Ecto neural progenitor cell (in vitro differentiated cells): Measurements from ENCODE around the gene MTR.

ENCODE experiments used
- DNase-seq: peaks from one replicate; pipeline ENCODE4 v3.0.0-alpha.2; 2018; ENCODE audit warnings: low spot score

MTR gene

GRCh38 chr1:236952246-236953003 lies 157.3 kb downstream of the MTR start:
- no peak for DNase-seq

GRCh38 chr1:236953151-236953700 lies 158.1 kb downstream of the MTR start:
- no peak for DNase-seq
